Neural progenitor cell (in vitro differentiated cells): ENCODE data around the gene TNFRSF18.

Source experiments
- CTCF ChIP-seq: fragments of 200-600 bp; sonication (generic); IDR thresholded peaks from 2 replicates; pipeline ENCODE4 v1.5.1; 2017; ENCODE audit warnings: antibody characterized with exemption, mild to moderate bottlenecking
- EZH2 ChIP-seq: fragments of 200-600 bp; sonication (generic); IDR thresholded peaks from 2 replicates; pipeline ENCODE4 v1.6.1; 2017; ENCODE audit warnings: antibody characterized with exemption, mild to moderate bottlenecking, moderate library complexity
- EZH2phosphoT487 ChIP-seq: fragments of 200-600 bp; sonication (generic); IDR thresholded peaks from 2 replicates; pipeline ENCODE4 v1.6.1; 2017; ENCODE audit warnings: antibody characterized with exemption

- no peak for TF ChIP-seq CTCF
- TF ChIP-seq EZH2phosphoT487 = no peak
- no peak for TF ChIP-seq EZH2
Observed at GRCh38 chr1:1199141-1199960, 7.0 kb downstream of the TNFRSF18 start.
